Posterior vena cava (tissue), 2 donors: Measurements from ENCODE around the gene C1S. TPM values are rescaled to one million over a fixed set of nuclear protein-coding genes. Genes with fewer than 3 reads are reported as not detected.

Experiments used
- DNase-seq: peaks from one replicate; pipeline ENCODE4 v3.0.0-alpha.2; 2020; ENCODE audit warnings: low spot score
- intact Hi-C, 2 donors: fragments of 100-400 bp; cut with DNase I; formaldehyde crosslinking; loops; one replicate each; pipeline versions ENCODE4 v1.14.1 to v1.14.2; 2022 to 2023
- total RNA-seq, 2 donors: library from RNA; stranded (reverse); fragmentation: NEBNext Ultra II Directional; extraction: Animal tissue kit (Norgen Biotek cat#: 25700); gene quantifications; one replicate each; pipeline ENCODE4 v1.2.1, GENCODE V29; 2021
- donor health status: DM: yes; HTN: yes; CAD: no.
- donor health status: DM: yes; HTN: yes; CAD: no.

Gene C1S
- total RNA-seq, 2 donors from 2014 or later = 585 to 986 TPM

DNA sequence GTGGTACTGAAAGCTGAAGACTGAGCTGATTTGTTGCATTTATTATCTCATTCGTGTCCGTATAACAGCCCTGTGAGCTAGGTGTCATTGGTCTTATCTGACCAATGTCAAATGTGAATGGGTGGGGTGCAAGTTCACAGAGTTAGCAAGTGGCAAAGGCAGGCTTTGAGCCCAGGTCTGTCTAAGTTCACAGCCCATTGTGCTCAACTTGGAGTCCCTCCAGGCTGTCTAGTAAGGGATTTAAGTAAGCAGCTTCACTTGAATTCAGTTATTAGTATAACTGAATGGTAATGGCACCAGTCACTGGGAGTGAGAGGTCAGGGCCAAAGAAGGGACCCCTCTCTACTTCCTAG is 8.5 kb downstream of the C1S start:
- intact Hi-C loops = no loop called here
- DNase-seq = no peak

DNA sequence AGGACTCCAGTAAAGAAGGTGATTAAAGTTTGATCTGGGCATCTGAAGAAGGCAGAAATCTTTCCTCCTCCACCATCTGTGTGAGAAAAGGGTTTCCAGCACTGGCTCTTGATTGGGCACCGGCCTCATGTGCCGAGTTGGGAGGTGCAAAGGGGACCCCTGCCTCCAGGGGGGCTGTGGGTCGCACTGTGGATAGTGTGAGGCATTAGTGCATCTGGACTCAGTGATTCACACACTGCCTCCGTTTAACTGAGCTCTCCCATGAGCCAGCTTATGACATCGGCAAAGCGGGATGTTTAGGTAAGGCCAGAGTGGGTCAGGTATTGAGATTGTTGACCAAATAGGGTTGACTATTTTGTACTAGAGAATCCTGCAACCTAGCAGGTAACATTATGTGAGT is 8.9 kb downstream of the C1S start:
- no peak for DNase-seq
- intact Hi-C loops = no loop called here

DNA sequence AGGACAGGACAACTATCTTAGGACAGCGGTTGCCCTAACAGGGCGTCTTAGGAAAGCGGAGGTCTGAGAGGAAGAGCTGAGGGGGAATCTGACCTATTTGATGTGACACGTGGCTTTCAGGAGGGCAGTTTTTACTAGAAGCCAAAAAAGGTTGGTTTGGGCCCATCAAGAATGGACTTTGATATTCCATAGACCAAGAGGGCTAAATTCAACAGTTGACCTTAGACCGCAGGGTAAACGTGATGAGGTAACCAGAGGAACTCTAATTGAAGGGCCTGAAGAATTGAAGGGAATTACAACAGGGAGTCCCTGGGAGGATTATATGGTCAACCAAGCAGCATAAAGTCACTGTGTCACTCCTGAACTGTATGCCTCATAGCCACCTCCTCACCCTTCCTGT is 11.5 kb downstream of the C1S start:
- DNase-seq = no peak
- intact Hi-C loops = no loop called here

DNA sequence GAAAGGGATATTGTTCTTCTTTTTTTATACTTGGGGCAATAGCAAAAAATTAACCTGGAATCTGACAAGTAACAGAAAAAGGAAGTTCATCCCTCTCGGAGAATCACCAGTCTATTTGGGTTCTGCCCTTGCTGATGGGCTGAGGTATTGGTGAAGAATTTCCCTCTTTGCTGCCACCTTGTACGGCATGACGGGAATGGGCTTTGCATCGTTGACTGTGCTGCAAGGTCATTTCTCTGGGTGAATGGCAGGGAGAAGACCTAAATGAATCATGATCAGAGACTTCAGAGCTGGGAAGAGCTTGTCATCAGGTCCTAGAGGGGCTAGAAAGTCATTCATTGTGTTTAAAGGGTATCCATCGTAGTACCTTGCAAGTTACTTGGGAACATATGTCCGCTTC is 12.0 kb downstream of the C1S start:
- intact Hi-C loops = no loop called here
- DNase-seq = no peak

DNA sequence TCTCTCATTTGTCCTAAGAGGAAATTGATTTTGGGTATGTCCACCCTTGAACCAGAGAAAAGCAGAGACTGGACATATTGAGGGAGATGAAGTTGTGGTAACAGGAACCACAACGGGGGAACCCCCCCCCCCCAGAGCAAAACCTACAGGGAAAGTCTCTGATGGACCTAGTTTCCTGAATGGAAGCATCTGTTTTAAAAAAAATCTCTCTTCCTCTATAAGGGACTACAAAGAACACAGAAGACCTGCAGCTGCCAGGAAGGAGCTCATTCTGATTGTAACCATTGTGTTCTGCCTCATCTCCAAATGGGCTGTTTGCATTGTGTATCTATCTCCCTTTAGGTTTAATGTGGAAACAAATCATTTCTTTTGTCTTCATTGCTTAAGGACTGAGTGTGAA is 13.4 kb downstream of the C1S start:
- intact Hi-C loops = no loop called here
- DNase-seq = no peak

DNA sequence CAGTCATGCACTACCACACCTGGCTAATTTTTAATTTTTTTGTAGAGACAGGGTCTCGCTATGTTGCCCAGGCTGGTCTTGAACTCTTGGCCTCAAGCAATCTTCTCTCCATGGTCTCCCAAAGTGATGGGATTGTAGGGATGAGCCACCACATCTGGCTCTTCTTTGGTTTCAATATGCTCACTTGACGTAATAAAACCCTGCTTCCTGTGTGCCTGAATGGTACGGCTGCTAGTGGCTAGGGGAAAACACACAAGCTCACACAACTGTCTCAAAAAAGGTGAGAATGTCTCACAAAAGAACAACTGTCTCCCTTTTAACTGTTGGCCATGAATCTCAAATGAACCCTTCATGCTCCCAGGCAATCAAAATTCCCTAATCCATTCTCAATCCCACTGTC is 15.0 kb downstream of the C1S start:
- no peak for DNase-seq
- intact Hi-C loops = loop anchor here in 1 of 2 donors (5.0 kb wide), 1 partner anchor 758 kb away; no protein-coding TSS in a partner anchor

DNA sequence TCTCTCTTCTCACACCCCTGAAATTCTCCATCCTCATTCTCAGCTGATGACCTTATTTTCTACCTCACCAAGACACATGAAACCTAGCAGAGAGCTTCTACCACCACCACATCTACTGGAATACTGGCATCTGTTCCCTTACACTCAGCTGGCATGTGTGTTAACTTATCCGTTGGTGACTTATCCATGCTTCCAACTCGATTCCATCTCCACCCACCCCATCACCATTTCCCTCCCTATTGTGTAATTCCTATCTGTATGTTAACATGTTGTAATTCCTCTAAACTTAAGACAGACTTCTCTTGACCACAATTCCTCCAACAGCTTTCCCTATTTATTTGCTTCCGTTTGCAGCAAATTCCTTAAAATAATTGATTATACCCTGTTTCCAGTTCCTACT is 15.4 kb downstream of the C1S start:
- no peak for DNase-seq
- intact Hi-C loops = loop anchor here in 1 of 2 donors (5.0 kb wide), 1 partner anchor 759 kb away; no protein-coding TSS in a partner anchor

DNA sequence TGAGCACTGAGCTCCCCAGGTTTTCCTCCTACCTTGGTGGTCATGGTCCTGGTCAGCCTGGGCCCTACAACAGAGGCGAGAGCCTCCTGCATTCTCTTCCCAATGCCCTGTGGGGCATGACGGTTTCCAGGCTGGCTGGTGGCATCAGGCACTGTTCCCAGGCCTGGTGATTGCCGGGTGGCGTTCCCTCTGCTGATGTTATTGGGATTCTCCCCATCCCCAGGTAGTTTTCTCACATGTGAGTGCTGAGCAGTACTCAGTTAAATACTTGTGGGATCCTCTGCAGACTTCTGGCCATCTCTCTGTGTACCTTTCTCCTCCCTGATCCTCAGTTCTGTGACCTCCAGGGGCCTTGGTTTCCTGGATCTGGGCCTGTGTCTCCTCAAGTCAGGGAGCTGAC is 16.0 kb downstream of the C1S start:
- intact Hi-C loops = loop anchor here in 1 of 2 donors (5.0 kb wide), 1 partner anchor 759 kb away; no protein-coding TSS in a partner anchor
- no peak for DNase-seq

DNA sequence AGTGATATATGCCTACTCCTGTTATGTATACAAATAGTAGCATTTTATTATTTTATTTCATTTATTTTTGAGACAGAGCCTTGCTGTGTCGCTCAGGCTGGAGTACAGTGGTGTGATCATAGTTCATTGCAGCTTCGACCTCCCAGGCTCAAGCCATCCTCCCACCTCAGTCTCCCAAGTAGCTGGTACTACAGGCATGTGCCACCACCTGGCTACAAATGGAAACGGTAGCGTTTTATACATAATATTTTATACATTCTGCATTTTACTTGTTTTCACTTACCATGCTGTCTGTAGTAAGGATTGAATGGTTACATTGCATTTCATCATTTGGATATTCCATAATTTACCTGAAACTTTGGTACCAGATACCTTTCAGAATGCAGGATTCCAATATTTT is 17.6 kb downstream of the C1S start:
- DNase-seq = no peak
- intact Hi-C loops = loop anchor here in 1 of 2 donors (5.0 kb wide), 1 partner anchor 761 kb away; no protein-coding TSS in a partner anchor

DNA sequence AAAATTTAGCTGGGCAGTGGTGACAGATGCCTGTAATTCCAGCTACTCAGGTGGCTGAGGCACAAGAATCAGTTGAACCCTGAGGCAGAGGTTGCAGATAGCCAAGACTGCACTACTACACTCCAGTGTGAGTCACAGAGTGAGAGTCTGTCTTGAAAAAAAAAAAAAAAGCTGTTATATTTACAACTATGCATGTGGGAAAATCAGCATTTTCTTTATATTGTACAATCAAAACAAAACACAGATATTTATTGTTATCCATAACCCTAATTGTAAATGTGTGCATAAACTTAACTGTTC is 19.3 kb downstream of the C1S start:
- DNase-seq = no peak
- intact Hi-C loops = loop anchor here in 1 of 2 donors (5.0 to 10.0 kb wide), 2 partner anchors 115 to 762 kb away; no protein-coding TSS in a partner anchor

DNA sequence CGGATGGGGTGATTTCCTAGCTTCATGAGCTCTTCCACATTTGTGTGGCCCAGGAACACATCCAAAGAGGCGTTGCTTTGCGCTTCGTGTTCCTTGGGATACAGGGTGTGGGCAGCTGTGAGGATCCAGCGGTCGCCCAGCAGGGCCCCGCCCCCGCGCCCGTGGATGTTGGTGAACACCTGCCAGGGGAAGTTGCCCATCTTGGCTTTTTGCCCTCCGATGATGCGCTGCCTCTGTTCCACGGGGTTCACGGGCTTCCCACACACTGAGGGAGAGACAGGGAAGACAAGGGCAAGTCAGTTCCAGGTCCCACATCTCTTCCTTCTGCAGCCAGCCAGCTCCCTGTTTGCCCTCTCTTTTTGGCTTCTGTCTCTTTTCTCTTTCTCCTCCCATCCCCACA is 20.5 kb downstream of the C1S start:
- no peak for DNase-seq
- intact Hi-C loops = loop anchor here in 1 of 2 donors (10.0 kb wide), 1 partner anchor 116 kb away; no protein-coding TSS in a partner anchor

DNA sequence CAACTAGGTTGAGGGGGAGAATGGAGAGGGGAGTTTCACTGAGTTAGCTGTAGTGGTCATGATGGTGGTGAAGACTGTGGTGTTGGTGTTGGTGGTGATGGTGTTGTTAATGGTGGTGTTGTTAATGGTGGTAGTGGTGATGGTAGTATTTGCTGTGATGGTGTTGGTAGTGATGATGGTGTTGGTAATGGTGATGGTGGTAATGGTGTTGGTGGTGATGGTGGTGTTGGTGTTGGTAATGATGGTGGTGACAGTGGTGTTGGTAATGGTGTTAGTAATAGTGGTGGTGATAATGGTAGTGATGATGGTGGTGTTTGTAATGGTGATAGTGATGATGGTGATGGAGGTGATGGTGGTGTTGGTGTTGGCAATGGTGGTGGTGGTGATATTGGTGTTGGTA is 22.6 kb downstream of the C1S start:
- intact Hi-C loops = loop anchor here in 1 of 2 donors (10.0 kb wide), 1 partner anchor 118 kb away; no protein-coding TSS in a partner anchor
- DNase-seq = no peak

DNA sequence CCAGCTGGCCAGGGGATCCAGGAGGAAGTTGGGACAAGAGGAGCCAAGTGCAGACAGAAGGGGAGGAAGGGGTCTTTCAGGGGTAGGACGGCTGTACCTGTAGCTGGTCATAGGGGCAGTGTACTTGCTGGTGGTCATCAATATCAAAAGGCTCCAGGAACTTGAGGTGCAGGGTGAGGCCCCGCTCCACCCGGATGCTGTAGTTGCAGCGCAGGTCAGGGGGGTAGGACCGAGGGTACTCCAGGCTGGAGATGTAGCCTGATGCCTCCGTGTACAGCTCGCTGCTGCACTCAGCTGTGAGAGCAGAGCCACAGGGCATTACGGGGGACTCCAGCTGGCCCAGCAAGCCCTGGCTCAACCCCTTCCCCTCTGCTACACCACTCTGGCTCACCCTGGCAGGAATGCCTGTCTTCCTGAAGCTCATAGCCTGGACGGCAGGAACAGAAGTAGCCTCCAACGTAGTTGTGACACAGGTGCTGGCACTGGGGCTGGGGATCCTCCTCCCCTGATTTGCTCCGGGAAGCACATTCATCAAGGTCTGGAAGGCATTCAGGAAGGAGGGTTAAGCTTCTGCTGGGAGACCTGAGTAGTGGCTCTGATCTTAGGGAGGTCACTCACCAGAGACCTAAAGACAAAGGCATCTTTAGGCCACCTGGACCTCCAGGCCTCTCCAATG is 28.8 kb downstream of the C1S start:
- intact Hi-C loops = loop anchor here in 1 of 2 donors (10.0 kb wide), 1 partner anchor 125 kb away; no protein-coding TSS in a partner anchor
- DNase-seq = no peak

DNA sequence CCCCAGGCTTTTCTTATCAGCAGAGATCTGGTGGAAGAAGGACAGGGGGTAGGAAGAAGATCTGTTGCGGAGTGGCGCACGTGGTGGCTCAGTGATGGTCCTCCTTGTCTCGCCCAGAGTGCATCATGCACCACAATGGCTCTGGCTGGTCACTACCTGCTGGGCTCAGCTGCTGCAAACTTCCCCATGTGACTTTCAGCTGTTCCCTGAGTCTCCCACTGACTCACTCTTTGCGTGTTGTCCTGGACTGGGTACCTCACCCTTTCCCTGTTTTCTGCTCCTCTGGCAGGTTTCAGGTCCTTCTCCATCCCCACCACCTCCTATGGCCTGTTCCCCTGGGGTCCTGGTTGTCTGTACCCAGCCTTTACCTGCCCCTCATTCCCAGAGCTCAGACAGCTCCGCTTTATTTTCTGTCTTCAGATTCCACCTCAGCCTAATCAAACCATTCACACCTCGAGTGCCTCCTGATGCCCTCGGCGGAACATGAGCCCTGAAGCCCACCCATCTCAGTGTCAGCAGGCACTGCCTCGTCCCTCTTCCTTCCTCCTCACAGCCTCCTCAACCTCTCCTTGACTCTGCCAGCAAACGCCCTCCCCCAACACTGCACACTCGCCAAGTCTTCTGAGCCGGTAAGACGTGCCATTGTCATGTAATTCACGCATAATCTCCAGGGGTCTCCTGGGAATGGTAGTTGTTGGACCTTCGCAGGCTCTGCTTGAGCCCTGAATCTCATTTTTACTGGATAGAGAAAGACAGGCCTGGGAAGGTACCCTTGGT is 29.9 kb downstream of the C1S start:
- intact Hi-C loops = loop anchor here in 1 of 2 donors (2.0 to 10.0 kb wide), 2 partner anchors 30 to 126 kb away; partner anchors contain the start of gene C1S
- peak; percentile 80 for DNase-seq

DNA sequence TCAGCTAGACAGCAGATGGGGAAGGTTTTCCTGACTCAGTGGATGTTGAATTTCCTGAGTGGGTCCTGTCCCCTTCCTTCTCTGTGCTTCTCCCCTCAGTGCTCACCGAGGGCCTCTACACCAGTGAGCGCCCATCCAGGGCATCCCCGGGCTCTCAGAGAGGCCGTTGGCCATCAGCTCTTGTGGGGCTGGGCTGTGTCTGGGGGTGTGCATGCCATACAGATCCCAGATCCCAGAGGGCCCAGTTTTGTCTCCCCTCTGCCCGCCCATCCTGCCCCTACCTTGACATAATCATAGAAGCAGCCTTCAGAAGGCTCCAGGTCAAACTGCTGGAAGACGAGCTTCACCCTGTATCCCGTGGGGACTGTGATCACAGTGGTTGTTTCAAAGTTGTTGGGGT is 30.7 kb downstream of the C1S start:
- DNase-seq = no peak
- intact Hi-C loops = loop anchor here in 1 of 2 donors (2.0 to 10.0 kb wide), 2 partner anchors 30 to 126 kb away; partner anchors contain the start of gene C1S

DNA sequence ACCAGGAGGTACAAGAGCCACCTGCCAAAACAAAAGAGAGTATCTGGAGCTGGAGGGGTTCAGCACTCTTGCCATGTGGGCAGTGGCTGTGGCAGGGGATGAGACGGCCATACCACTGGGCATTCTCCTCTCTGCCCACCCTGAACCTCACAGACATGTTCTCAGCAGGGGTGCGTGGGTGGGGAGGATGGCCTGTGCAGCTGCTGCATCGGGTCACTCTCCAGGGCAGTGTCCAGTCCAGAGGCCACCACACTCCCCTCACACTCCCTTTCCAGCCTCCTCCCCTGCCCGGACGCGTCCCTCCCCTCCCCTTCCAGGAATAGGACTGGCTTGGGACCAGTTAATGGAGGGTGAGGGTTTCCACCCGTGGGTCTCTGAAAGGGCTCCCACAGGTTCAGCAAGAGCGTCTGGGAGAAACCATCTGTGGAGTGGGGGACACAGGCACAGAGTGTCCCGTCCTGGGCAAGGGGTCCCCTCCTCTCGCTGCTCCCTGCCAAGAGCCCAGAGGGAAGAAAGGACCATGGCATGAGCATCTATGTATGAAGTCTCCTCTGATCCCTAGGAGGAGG is 31.2 kb downstream of the C1S start:
- DNase-seq = peak; percentile 90
- intact Hi-C loops = loop anchor here in 1 of 2 donors (1.0 to 10.0 kb wide), 3 partner anchors 18 to 127 kb away; partner anchors contain the start of genes C1RL and C1S

DNA sequence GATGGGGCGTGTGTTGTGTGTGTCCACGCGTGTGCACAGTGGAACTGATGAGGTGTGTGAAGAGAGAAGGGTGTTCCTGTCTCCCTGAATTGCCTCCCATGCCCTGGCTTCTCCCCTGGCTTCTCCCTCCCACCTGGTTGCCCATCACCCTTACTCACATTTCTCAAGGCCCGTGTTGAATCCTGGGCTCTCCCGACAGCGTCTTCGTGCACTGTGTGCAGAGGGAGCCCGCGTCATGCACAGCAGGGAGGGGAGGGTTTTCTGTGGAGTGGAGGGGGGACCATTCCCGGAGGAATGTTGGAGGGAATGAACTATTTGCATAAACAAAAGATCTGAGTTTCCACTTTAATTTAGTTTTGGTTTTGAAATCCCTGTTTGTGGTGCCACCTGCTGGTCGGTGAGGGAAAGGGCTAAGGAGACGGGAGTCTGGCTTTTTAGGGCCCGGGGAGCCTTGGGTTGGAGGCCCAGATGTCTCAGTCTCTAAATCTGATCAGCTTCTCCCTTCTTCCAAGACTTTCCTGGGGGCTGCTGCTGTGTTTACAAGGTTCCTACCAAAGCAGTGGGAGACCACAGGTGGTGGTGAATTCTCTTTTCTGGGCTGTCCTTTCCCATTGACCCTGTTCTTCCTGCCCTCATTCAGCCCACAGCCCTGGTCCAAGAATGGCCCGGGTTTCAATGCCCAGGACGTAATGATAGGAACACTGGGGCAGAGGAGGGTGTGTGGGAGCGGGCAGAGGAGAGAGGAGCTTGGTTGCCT is 31.9 kb downstream of the C1S start, which contains the start of gene C1R:
TSS of gene C1R (minus strand) at position 217 of the 757 bp plus-strand sequence. CDS start at position 160, 57 bp downstream.
- peak; percentile 96 for DNase-seq
- intact Hi-C loops = loop anchor here in 1 of 2 donors (1.0 to 10.0 kb wide), 2 partner anchors 17 to 128 kb away; partner anchors contain the start of gene C1RL

DNA sequence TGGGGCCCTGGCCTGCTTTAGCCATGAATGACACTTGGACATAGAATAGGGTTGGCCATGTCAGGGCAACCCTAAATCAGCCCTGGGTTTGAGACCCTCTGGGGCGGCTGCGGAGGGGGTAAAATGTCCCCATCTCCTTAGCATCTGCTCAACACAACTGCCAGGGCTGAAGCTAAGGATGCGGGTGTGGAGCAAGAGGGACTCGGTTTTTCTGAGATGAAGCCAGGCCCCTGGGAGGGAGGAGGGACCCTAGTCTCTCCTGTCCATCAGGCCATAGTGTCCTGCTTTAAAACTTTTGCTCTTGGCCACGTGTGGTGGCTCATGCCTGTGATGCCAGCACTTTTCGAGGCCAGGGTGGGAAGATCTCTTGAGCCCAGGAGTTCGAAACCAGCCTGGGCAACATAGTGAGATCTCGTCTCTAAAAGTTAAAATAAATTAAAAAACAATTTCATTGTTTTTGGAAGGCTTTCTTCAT is 32.5 kb downstream of the C1S start:
- DNase-seq = no peak
- intact Hi-C loops = loop anchor here in 1 of 2 donors (1.0 to 10.0 kb wide), 2 partner anchors 16 to 128 kb away; partner anchors contain the start of gene C1RL

DNA sequence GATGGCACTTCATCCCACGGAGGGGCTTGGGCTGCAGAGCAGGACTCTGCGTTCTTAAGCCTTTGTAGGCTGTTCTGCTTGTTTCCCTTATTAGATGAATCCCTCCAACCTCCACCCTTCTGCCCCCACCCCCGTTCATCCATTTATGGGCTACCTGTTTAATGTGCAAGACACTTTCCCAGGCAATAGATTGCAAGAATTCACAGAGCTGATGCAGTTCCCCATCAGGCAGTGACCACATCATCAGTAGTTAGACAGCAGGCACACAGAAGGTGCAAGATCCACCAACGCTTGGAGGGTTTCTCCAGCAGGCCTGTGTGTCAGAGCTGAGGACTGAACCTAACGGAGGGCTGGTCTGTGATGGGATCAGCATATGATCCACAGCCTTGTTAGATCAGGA is 33.0 kb downstream of the C1S start:
- intact Hi-C loops = loop anchor here in 1 of 2 donors (10.0 kb wide), 1 partner anchor 129 kb away; no protein-coding TSS in a partner anchor
- no peak for DNase-seq
